ENCODE measurements around the gene EFNA5. TPM values are rescaled to one million over a fixed set of nuclear protein-coding genes. Genes with fewer than 3 reads are reported as not detected.

EFNA5 gene
- total and polyA plus RNA-seq, 2 of the 8 experiments (the other 6 are each of a cell fraction or from before 2014, with no cell fraction given): 9.6 to 21.8 TPM

GRCh38 chr5:107377277-107377609 is 293.5 kb downstream of the EFNA5 start:
- Histone ChIP-seq H2BK12ac (ENCODE audit: low read depth, low read length) (no peak overlapping the region), H3K27ac (ENCODE audit: low read depth, low read length) (no peak overlapping the region), H2BK5ac (ENCODE audit: low read depth, low read length) (no peak overlapping the region), H3K4ac (replicated peaks; ENCODE audit: insufficient read length, low read depth, low read length) (no peak overlapping the region), H3K4me1 (replicated peaks in 1 of 4; ENCODE audit: control insufficient read depth in 3 of 4, insufficient read depth in 4 of 4, low read length in 3 of 4) (peaks cover 0 to 10% (median 3%) of the 10 kb centered on the region in 4 experiments; a peak in 3 of 7 replicates), H3K14ac (ENCODE audit: insufficient read length) (no peak overlapping the region), H4K8ac (ENCODE audit: extremely low read depth, insufficient read depth, low read length) (no peak overlapping the region), H3K79me2 (ENCODE audit: control insufficient read depth in 1 of 2, insufficient read depth in 2 of 2, low read length in 2 of 2) (no peaks in the 10 kb centered on the region), H3K23ac (ENCODE audit: insufficient read length) (no peak overlapping the region), H2BK120ac (replicated peaks; ENCODE audit: low read depth, low read length) (no peak overlapping the region), H3K27me3 (replicated peaks in 1 of 4; ENCODE audit: control insufficient read depth in 3 of 4, extremely low read depth in 1 of 4, insufficient read depth in 3 of 4, low read length in 3 of 4) (no peaks in the 10 kb centered on the region), H3K56ac (replicated peaks; ENCODE audit: insufficient read length, low read depth, low read length) (no peak overlapping the region), H4K91ac (replicated peaks; ENCODE audit: insufficient read length, low read length) (no peak overlapping the region), H2AFZ (ENCODE audit: low read length) (no peak overlapping the region), H3K9me3 (ENCODE audit: insufficient read depth in 2 of 2, low read depth in 1 of 2, low read length in 1 of 2) (no peaks in the 10 kb centered on the region), H3K23me2 (ENCODE audit: low read depth, low read length) (no peaks in the 10 kb centered on the region), H2BK15ac (ENCODE audit: low read length) (no peak overlapping the region), H3K18ac (ENCODE audit: extremely low read depth, low read length) (no peak overlapping the region), H2AK5ac (ENCODE audit: low read depth, low read length) (no peak overlapping the region), H3K4me3 (ENCODE audit: extremely low read depth in 1 of 4, insufficient read depth in 2 of 4, low read depth in 3 of 4, low read length in 4 of 4) (no peak overlapping the region), H3K4me2 (ENCODE audit: insufficient read depth in 1 of 2, low read depth in 2 of 2, low read length in 2 of 2) (no peak overlapping the region), H3K9ac (replicated peaks in 1 of 4; ENCODE audit: extremely low read depth in 1 of 4, low read depth in 3 of 4, low read length in 3 of 4) (no peak overlapping the region), H4K5ac (ENCODE audit: insufficient read length, low read depth, low read length) (no peak overlapping the region), H3K79me1 (ENCODE audit: low read depth, low read length) (no peaks in the 10 kb centered on the region), H3K36me3 (ENCODE audit: control insufficient read depth in 2 of 4, insufficient read depth in 4 of 4, low read length in 3 of 4) (no peaks in the 10 kb centered on the region), H2BK20ac (ENCODE audit: low read length) (no peak overlapping the region), H4K20me1 (replicated peaks in 1 of 2; ENCODE audit: control insufficient read depth in 1 of 2, insufficient read depth in 2 of 2, low read length in 2 of 2) (no peaks in the 10 kb centered on the region)
- ChIA-PET POLR2A (ENCODE audit: partially characterized antibody) (no interaction called here), CTCF (ENCODE audit: partially characterized antibody) (interaction anchor here (0.6 to 1.0 kb wide), 3 partner anchors 9 to 1155 kb away, joined by 3 to 5 read pairs (median 3); no protein-coding TSS in a partner anchor)
- DNase-seq (ENCODE audit: low read depth in 1 of 2, low spot score in 2 of 2) (no peak), FAIRE-seq (no peak)
- WGBS, 2 experiments (ENCODE audit: extremely low coverage in 1 of 2, insufficient coverage in 1 of 2, insufficient read length in 1 of 2, insufficient replicate concordance in 2 of 2, low coverage in 1 of 2, low lambda C conversion rate in 2 of 2, missing lambda C conversion rate in 1 of 2): 83% methylated on average over 5 of the region's 5 CpGs; no CpG with 5 or more reads in 1 of the 2 experiments
- TF ChIP-seq CBX5 (IDR thresholded peaks at IDR 0.05; ENCODE audit: low read depth, low read length): no peak
- no peak for TF ChIP-seq ASH2L (IDR thresholded peaks at IDR 0.05; ENCODE audit: low read length)
- no peak for TF ChIP-seq JUN (IDR thresholded peaks at IDR 0.05; ENCODE audit: low read depth, low read length)
- no peak for TF ChIP-seq KDM4A (IDR thresholded peaks at IDR 0.05; ENCODE audit: low read depth, low read length, severe bottlenecking)
- TF ChIP-seq ZNF274 (IDR thresholded peaks at IDR 0.05; ENCODE audit: borderline replicate concordance, extremely low read depth, low read length): no peak
- TF ChIP-seq SAP30 (IDR thresholded peaks at IDR 0.05; ENCODE audit: insufficient read depth, insufficient replicate concordance, low read length): no peak
- no peak for TF ChIP-seq SIRT6 (IDR thresholded peaks at IDR 0.05; ENCODE audit: low read length)
- no peak for TF ChIP-seq TEAD4 (IDR thresholded peaks at IDR 0.05; ENCODE audit: low read depth, low read length)
- TF ChIP-seq USF2 (IDR thresholded peaks at IDR 0.05; ENCODE audit: low read length): no peak
- TF ChIP-seq CHD1 (IDR thresholded peaks at IDR 0.05; ENCODE audit: low read depth, low read length): no peak
- TF ChIP-seq GABPA (IDR thresholded peaks at IDR 0.05; ENCODE audit: borderline replicate concordance, insufficient read depth, low read length): no peak
- no peak for TF ChIP-seq POLR2AphosphoS5 (IDR thresholded peaks at IDR 0.05; ENCODE audit: low read depth, low read length)
- TF ChIP-seq RBBP5 (IDR thresholded peaks at IDR 0.05; ENCODE audit: borderline replicate concordance, low read depth, low read length): no peak

All from H1 (cell line).